CD4-positive, alpha-beta T cell treated with Interleukin-12 subunit alpha and Interleukin-12 subunit beta, for 1 hour (primary cell): Measurements from ENCODE around the gene LRRD1.
A peak's percentile ranks its signal among the peaks of the same experiment; 100 is the strongest.
"Not testable (repeated sequence)": the region's sequence is repeated elsewhere in the genome, so short reads cannot be mapped to it uniquely, and the experiment has no call there.

Experiments used
- DNase-seq: peaks from one replicate; pipeline ENCODE4 v3.0.0-alpha.2; 2020

The LRRD1 gene

DNA sequence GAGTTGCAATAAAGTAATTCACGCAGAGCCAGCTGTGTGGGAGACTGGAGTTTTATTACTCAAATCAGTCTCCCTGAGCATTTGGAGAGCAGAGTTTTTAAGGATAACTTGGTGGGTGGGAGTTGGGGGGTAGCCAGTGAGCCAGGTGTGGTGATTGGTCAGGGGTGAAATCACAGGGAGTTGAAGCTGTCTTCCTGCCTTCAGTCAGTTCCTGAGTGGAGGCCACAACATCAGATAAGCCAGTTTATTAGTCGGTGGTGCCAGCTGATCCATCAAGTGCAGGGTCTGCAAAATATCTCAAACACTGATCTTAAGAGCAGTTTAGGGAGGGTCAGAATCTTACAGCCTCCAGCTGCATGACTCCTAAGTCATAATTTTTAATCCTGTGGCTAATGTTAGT lies 41.4 kb downstream of the LRRD1 start:
- DNase-seq: no peak

DNA sequence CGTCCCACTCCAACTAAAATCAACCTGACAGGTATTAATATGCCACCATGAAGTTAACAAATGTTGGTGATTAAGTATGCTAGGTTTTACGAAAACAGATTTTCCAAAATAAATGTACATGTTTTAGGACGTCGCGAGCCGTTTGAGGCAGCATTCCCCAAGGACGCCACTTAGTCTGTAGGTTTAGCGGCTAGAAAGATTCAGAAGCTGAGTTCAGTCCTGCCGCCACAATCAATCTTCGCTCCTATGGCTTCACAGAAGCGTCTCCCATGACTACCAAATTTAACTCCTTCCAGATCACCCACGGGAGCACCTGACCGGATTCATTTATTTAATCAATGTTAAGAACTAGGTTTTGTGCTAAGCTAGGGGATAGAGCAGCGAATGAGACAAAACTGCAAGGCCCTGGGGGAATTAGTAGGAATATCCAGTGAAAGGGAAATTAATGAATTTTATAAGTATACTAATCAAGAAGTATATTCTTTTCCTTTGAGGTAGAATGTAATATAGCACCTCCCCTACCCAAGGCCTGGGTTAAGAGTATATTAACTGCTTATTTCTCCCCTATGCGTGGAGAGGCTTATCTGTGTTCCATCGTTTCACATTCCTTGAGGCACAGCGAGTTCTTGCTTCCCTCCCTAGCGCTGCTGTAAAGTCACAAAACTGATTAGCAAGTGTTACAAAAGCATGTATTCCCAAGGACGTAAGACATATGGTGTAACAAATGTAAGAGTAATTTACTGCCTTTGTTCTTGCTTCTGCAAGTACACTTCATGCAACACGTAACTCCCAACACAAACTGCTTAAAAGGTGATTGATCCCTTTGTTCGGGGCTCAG lies 43.7 kb downstream of the LRRD1 start:
- no peak for DNase-seq

DNA sequence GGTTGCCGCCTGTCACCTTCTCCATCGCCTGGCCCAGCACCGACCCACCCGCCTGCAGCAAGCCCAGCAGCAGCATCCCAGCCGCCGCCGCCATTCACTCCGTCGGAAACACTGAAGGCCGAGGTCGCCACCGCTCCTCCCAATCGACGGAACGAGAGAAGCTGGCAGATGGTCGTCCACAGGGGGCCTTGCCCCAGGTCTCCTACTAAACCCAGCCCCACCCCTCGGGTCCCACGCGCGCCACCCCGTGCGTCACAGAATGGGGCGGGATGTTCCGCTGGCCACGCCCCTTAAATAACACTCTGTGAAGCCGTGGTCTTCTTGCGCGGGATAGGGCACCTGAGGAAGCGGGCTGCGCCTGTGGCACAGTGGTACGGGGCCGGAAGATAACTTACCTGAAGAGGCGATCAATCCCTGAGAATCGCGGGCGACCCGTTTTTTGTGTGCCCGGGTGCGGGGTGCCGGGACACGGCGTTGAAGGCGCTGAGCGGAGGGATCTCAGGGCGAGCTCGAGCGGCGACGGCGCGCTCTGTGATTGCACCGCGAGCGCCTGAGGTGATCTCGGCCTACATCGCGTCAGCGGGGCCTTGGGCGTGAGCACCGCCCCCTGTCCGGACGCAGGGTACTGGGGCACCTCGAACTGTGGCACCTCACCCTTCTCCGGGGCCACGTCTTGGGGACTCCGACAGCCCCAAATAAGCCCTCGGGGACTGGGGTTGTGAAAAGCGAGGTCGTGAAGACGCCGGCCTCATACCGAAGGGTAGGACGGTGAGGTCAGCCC lies 44.5 kb downstream of the LRRD1 start, which contains the start of gene CYP51A1:
TSS of gene CYP51A1 (minus strand) at position 207 of the 781 bp plus-strand sequence. CDS start at position 94, 113 bp downstream.
- peak; percentile 94 for DNase-seq

DNA sequence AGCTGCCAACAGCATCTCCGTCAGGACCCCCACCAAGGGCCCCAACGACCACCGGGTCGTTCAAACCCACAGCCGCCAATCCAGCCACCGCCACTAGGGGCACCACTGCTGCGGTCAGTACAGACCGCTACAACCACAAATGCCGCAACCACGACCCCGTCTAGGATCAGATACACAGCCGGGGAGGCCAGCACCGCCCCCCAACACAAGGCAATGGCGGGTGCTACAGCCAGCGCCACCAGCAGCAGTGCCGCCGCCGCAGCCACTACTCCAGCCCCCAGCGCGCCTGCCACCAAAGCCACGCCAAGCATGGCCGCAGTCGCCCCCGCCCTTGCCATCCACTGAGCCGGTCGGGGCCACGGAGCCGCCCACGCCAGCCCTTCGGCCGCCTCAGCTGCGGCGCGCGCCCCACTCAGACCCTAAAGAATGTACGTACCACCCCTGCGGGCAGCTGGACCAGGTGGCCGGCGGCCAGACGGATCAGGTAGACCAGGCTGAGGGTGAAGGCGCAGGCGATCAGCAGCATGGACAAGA lies 45.1 kb downstream of the LRRD1 start:
- peak; percentile 75 for DNase-seq

GRCh38 chr7:92133133-92133736 lies 45.7 kb downstream of the LRRD1 start:
- no peak for DNase-seq

- no peak for DNase-seq
These were observed 47.1 kb downstream of the LRRD1 start for GRCh38 chr7:92131764-92132330.

DNA sequence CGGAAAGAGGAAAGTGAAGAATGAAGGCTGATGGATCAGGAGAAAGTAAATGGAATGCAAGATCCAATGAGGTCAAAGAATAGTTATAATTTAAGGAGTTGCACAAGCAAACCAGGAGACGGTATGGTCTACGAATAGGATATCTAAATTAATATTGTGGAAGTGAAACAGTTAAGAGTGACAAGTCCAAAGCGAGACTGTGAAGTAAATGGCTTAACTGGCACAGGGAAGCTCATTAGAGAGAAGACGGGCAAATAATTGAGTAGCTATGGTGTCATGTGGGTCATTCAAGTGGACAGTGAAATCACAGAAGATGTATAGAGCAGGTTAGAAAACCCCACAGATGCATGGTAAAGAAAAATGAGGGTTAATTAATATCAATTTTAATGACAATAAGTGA lies 47.8 kb downstream of the LRRD1 start:
- no peak for DNase-seq

- no peak for DNase-seq
These were observed 57.3 kb downstream of the LRRD1 start for GRCh38 chr7:92121681-92122080.

GRCh38 chr7:92119213-92119759 lies 59.7 kb downstream of the LRRD1 start:
- DNase-seq: no peak

DNA sequence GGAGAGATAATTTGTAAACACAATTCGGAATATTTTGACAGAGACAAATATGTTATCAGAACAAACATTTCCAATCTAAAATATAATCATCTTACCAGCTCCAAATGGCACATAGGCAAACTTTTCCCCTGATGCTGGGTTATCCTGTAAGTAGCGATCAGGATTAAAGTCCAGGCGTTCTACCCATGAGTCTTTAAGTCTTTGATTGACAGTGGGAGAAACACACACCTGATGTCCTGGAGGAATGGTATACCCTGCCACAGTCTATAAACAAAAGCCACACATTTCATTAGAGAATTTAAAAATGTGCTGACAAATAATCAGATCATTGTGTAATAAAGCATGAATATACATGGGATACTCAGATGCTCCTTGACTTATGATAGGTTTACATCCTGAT lies 62.0 kb downstream of the LRRD1 start:
- no peak for DNase-seq

- DNase-seq: no peak
These were observed 63.1 kb downstream of the LRRD1 start for GRCh38 chr7:92115821-92116220.

DNA sequence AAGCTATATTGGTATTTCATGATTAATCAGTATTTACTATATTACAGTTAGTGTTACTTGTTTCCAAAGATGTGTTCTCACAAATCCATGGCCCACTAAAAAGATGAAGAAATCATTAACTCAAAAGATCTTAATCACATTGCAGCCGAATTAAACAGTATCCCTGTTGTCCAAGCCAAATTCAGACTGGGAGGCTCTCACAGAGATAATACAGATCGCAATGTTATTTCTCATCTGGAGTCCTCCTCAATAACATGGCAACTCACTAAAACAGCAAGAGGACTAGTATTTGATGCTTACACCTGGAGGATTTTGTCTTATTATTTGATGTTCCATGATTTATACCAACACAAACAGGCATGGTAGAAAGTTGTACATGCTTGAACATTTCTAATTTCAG lies 68.1 kb downstream of the LRRD1 start:
- no peak for DNase-seq

DNA sequence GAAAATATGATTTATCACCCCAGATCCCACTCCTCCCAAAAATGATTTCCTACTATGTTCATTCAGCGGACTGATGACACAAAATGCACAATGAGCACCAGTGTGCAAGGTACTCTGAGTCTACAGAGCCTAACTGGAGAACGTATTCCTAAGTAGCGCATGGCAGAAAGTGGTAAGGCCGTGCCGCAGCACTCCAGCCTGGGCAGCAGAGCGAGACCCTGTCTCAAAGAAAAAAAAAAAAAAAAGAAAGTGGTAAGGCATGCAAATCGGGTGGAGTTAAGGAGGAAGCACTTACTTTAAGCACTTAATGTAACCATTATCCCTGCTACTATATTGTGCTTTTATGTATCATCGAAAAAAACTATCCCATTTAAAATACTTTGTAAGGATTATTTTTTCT lies 70.1 kb downstream of the LRRD1 start:
- no peak for DNase-seq

- DNase-seq: not testable (repeated sequence)
These were observed 76.1 kb downstream of the LRRD1 start for GRCh38 chr7:92102862-92103261.

- DNase-seq: no peak
These were observed 78.4 kb downstream of the LRRD1 start for GRCh38 chr7:92100534-92100933.

- DNase-seq: no peak
These were observed 83.6 kb downstream of the LRRD1 start for GRCh38 chr7:92095380-92095779.
